HepG2 (cell line): ENCODE measurements around the gene TTPAL. TPM values are rescaled to one million over a fixed set of nuclear protein-coding genes. Genes with fewer than 3 reads are reported as not detected.

Experiments used
- FLYWCH1 ChIP-seq: sonication (generic); formaldehyde crosslinking; IDR thresholded peaks from 2 replicates; pipeline ENCODE4 v1.8.1; 2023; ENCODE audit warnings: mild to moderate bottlenecking, missing genetic modification reagents
- IKZF1 ChIP-seq: fragments of 450-650 bp; IDR thresholded peaks from 2 replicates; pipeline ENCODE4 v1.7.1; 2016
- MXD4 ChIP-seq: IDR thresholded peaks from 2 replicates; pipeline ENCODE4 v1.6.1; 2016; ENCODE audit warnings: mild to moderate bottlenecking, missing biosample characterization, missing genetic modification reagents
- PHF20 ChIP-seq: sonication (generic); formaldehyde crosslinking; IDR thresholded peaks from 2 replicates; pipeline ENCODE4 v1.5.0; 2020; ENCODE audit warnings: mild to moderate bottlenecking, missing genetic modification reagents
- SOX13 ChIP-seq, 3 experiments: fragments of 450-650 bp in 1 of 3; sonication (generic) in 1 of 3; formaldehyde crosslinking in 1 of 3; IDR thresholded peaks in 2 of 3; conservative IDR thresholded peaks in 1 of 3; 2 replicates each; pipeline versions ENCODE4 v1.5.0 to v1.6.1; 2016 to 2020; ENCODE audit warnings: antibody characterized with exemption in 1 of 3, mild to moderate bottlenecking in 1 of 3, missing compliant biosample characterization in 1 of 3, missing genetic modification reagents in 1 of 3, moderate library complexity in 1 of 3
- ZNF547 ChIP-seq: sonication (generic); formaldehyde crosslinking; IDR thresholded peaks from 2 replicates; pipeline ENCODE4 v1.5.1; 2020; ENCODE audit warnings: mild to moderate bottlenecking, missing genetic modification reagents
- ZNF558 ChIP-seq: sonication (generic); formaldehyde crosslinking; IDR thresholded peaks from 2 replicates; pipeline ENCODE4 v1.9.0; 2022; ENCODE audit warnings: mild to moderate bottlenecking, missing genetic modification reagents, borderline replicate concordance
- ZNF782 ChIP-seq: sonication (generic); formaldehyde crosslinking; IDR thresholded peaks from 2 replicates; pipeline ENCODE4 v1.4.0; 2020; ENCODE audit warnings: missing genetic modification reagents, mild to moderate bottlenecking, borderline replicate concordance
- ZSCAN31 ChIP-seq: sonication (generic); formaldehyde crosslinking; IDR thresholded peaks from 2 replicates; pipeline ENCODE4 v1.5.0; 2020; ENCODE audit warnings: low read depth, mild to moderate bottlenecking, missing genetic modification reagents
- polyA plus RNA-seq, 8 experiments: library from polyadenylated mRNA; depleted of rRNA in 3 of 8; stranded (reverse) in 7 of 8; unstranded in 1 of 8; fragments of >200 nt; fragmentation: Illumina TruSeq in 4 of 8; extraction: Trizol in 4 of 8; gene quantifications; 2 replicates each; pipeline versions ENCODE4 v1.2.1 to v1.2.3, GENCODE V29; 2011 to 2016; ENCODE audit warnings: low read depth in 4 of 8, missing spikeins in 1 of 8, mixed read lengths in 1 of 8; ENCODE audit not compliant: insufficient read depth in 1 of 8
- total RNA-seq, 5 experiments: library from RNA; depleted of rRNA; stranded (reverse); fragments of >200 nt; fragmentation: Illumina TruSeq; extraction: Trizol; gene quantifications; 2 replicates each; pipeline ENCODE4 v1.2.3, GENCODE V29; 2016; ENCODE audit warnings: low read depth in 1 of 5
- TF ChIP-seq, protein P1 (sequence below): sonication (generic); formaldehyde crosslinking; IDR thresholded peaks from 2 replicates; pipeline ENCODE4 v1.9.0; 2021; ENCODE audit warnings: missing genetic modification reagents, borderline replicate concordance
- TF ChIP-seq, protein P2 (sequence below): IDR thresholded peaks from 2 replicates; pipeline ENCODE4 v1.6.1; 2016; ENCODE audit warnings: low read depth, missing genetic modification reagents, missing compliant biosample characterization
- TF ChIP-seq, protein P3 (sequence below): sonication (generic); formaldehyde crosslinking; conservative IDR thresholded peaks from 2 replicates; pipeline ENCODE4 v1.4.0; 2020; ENCODE audit warnings: missing genetic modification reagents
- TF ChIP-seq, protein P4 (sequence below): sonication (generic); formaldehyde crosslinking; IDR thresholded peaks from 2 replicates; pipeline ENCODE4 v1.8.0; 2023; ENCODE audit warnings: mild to moderate bottlenecking, missing genetic modification reagents
- TF ChIP-seq, protein P5 (sequence below): IDR thresholded peaks from 2 replicates; pipeline ENCODE4 v1.6.1; 2016

TTPAL gene
- total and polyA plus RNA-seq, 2 of the 13 experiments (the other 11 are each of a cell fraction or from before 2014, with no cell fraction given), result 4.3 to 18.8 TPM

DNA sequence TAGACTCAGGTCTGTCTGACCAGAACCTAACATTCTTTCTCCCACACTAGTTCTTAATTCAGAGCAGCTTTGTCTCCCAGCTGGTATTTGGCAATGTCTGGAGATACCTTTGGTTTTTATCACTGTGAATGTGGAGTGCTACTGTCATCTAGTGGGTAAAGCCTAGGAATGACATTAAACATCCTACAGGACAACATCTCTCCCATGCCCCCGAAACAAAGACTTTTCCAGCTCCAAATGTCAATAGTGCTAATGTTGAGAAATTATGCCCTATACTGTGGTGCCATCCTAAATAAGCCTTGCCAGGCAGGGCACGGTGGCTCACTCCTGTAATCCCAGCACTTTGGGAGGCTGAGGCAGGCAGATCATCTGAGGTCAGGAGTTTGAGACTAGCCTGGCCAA is 4.2 kb upstream of the TTPAL start (continued):
- TF ChIP-seq, protein P1, sequence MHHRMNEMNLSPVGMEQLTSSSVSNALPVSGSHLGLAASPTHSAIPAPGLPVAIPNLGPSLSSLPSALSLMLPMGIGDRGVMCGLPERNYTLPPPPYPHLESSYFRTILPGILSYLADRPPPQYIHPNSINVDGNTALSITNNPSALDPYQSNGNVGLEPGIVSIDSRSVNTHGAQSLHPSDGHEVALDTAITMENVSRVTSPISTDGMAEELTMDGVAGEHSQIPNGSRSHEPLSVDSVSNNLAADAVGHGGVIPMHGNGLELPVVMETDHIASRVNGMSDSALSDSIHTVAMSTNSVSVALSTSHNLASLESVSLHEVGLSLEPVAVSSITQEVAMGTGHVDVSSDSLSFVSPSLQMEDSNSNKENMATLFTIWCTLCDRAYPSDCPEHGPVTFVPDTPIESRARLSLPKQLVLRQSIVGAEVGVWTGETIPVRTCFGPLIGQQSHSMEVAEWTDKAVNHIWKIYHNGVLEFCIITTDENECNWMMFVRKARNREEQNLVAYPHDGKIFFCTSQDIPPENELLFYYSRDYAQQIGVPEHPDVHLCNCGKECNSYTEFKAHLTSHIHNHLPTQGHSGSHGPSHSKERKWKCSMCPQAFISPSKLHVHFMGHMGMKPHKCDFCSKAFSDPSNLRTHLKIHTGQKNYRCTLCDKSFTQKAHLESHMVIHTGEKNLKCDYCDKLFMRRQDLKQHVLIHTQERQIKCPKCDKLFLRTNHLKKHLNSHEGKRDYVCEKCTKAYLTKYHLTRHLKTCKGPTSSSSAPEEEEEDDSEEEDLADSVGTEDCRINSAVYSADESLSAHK, result no peak
- TF ChIP-seq, protein P2, sequence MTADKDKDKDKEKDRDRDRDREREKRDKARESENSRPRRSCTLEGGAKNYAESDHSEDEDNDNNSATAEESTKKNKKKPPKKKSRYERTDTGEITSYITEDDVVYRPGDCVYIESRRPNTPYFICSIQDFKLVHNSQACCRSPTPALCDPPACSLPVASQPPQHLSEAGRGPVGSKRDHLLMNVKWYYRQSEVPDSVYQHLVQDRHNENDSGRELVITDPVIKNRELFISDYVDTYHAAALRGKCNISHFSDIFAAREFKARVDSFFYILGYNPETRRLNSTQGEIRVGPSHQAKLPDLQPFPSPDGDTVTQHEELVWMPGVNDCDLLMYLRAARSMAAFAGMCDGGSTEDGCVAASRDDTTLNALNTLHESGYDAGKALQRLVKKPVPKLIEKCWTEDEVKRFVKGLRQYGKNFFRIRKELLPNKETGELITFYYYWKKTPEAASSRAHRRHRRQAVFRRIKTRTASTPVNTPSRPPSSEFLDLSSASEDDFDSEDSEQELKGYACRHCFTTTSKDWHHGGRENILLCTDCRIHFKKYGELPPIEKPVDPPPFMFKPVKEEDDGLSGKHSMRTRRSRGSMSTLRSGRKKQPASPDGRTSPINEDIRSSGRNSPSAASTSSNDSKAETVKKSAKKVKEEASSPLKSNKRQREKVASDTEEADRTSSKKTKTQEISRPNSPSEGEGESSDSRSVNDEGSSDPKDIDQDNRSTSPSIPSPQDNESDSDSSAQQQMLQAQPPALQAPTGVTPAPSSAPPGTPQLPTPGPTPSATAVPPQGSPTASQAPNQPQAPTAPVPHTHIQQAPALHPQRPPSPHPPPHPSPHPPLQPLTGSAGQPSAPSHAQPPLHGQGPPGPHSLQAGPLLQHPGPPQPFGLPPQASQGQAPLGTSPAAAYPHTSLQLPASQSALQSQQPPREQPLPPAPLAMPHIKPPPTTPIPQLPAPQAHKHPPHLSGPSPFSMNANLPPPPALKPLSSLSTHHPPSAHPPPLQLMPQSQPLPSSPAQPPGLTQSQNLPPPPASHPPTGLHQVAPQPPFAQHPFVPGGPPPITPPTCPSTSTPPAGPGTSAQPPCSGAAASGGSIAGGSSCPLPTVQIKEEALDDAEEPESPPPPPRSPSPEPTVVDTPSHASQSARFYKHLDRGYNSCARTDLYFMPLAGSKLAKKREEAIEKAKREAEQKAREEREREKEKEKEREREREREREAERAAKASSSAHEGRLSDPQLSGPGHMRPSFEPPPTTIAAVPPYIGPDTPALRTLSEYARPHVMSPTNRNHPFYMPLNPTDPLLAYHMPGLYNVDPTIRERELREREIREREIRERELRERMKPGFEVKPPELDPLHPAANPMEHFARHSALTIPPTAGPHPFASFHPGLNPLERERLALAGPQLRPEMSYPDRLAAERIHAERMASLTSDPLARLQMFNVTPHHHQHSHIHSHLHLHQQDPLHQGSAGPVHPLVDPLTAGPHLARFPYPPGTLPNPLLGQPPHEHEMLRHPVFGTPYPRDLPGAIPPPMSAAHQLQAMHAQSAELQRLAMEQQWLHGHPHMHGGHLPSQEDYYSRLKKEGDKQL (CRISPR knock-in tag), result no peak
- TF ChIP-seq, protein P3, sequence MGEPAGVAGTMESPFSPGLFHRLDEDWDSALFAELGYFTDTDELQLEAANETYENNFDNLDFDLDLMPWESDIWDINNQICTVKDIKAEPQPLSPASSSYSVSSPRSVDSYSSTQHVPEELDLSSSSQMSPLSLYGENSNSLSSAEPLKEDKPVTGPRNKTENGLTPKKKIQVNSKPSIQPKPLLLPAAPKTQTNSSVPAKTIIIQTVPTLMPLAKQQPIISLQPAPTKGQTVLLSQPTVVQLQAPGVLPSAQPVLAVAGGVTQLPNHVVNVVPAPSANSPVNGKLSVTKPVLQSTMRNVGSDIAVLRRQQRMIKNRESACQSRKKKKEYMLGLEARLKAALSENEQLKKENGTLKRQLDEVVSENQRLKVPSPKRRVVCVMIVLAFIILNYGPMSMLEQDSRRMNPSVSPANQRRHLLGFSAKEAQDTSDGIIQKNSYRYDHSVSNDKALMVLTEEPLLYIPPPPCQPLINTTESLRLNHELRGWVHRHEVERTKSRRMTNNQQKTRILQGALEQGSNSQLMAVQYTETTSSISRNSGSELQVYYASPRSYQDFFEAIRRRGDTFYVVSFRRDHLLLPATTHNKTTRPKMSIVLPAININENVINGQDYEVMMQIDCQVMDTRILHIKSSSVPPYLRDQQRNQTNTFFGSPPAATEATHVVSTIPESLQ (CRISPR knock-in tag), result peak; percentile 48; the same call in 1 of the 2 replicates
- TF ChIP-seq, protein P4, sequence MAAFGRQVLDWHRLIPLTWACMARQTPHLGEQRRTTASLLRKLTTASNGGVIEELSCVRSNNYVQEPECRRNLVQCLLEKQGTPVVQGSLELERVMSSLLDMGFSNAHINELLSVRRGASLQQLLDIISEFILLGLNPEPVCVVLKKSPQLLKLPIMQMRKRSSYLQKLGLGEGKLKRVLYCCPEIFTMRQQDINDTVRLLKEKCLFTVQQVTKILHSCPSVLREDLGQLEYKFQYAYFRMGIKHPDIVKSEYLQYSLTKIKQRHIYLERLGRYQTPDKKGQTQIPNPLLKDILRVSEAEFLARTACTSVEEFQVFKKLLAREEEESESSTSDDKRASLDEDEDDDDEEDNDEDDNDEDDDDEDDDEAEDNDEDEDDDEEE, result no peak; the same call in 1 of the 2 replicates
- no peak for TF ChIP-seq PHF20 (CRISPR knock-in tag)
- TF ChIP-seq ZNF547 (CRISPR knock-in tag), result no peak
- no peak for TF ChIP-seq FLYWCH1 (CRISPR knock-in tag)
- no peak for TF ChIP-seq SOX13 (IDR thresholded peaks at IDR 0.05)
- peak in 1 of 2 experiments; percentile 47; a peak in 1 of 4 replicates for TF ChIP-seq SOX13 (CRISPR knock-in tag; conservative IDR thresholded peaks at IDR 0.05 in 1 of 2, IDR thresholded peaks at IDR 0.05 in 1 of 2)
- TF ChIP-seq MXD4, result 0 out of 2 replicates have a peak, but pooled peaks have one; percentile 73
- TF ChIP-seq, protein P5, sequence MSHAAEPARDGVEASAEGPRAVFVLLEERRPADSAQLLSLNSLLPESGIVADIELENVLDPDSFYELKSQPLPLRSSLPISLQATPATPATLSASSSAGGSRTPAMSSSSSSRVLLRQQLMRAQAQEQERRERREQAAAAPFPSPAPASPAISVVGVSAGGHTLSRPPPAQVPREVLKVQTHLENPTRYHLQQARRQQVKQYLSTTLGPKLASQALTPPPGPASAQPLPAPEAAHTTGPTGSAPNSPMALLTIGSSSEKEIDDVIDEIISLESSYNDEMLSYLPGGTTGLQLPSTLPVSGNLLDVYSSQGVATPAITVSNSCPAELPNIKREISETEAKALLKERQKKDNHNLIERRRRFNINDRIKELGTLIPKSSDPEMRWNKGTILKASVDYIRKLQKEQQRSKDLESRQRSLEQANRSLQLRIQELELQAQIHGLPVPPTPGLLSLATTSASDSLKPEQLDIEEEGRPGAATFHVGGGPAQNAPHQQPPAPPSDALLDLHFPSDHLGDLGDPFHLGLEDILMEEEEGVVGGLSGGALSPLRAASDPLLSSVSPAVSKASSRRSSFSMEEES (CRISPR knock-in tag), result 0 out of 2 replicates have a peak, but pooled peaks have one; percentile 43
- TF ChIP-seq ZNF782 (CRISPR knock-in tag), result no peak
- TF ChIP-seq IKZF1, result no peak
- TF ChIP-seq ZNF558, result no peak
- no peak for TF ChIP-seq ZSCAN31 (CRISPR knock-in tag)
